Measurements from ENCODE around the gene FHOD3. TPM values are rescaled to one million over a fixed set of nuclear protein-coding genes. Genes with fewer than 3 reads are reported as not detected.
A peak's percentile ranks its signal among the peaks of the same experiment; 100 is the strongest.
"Not testable (repeated sequence)": the region's sequence is repeated elsewhere in the genome, so short reads cannot be mapped to it uniquely, and the experiment has no call there.

Gene FHOD3
- total RNA-seq, 1 donor = 3.0 TPM

DNA sequence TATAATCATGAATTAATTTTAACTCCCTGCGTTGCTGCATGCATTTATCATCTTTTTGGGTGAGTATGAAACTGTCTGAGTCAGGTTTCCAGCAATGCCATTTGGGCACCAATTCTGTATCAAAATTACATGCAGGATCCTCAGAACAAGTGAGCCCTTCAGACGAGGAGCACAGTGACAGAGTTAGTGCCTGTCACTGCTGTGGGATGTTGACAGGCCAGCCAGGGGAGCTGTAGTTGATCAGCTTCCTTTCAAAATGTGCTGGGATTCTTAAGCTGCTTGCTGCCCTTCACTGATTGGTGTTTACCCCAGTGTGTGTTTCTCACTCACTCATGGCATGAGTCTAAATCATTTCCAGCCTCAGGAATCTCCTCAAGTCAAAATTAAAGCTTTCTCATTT is 422.1 kb downstream of the FHOD3 start:
- DNase-seq (ENCODE audit: low read depth) = no peak
- TF ChIP-seq, protein P1, sequence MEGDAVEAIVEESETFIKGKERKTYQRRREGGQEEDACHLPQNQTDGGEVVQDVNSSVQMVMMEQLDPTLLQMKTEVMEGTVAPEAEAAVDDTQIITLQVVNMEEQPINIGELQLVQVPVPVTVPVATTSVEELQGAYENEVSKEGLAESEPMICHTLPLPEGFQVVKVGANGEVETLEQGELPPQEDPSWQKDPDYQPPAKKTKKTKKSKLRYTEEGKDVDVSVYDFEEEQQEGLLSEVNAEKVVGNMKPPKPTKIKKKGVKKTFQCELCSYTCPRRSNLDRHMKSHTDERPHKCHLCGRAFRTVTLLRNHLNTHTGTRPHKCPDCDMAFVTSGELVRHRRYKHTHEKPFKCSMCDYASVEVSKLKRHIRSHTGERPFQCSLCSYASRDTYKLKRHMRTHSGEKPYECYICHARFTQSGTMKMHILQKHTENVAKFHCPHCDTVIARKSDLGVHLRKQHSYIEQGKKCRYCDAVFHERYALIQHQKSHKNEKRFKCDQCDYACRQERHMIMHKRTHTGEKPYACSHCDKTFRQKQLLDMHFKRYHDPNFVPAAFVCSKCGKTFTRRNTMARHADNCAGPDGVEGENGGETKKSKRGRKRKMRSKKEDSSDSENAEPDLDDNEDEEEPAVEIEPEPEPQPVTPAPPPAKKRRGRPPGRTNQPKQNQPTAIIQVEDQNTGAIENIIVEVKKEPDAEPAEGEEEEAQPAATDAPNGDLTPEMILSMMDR (IDR thresholded peaks at IDR 0.05; ENCODE audit: insufficient read depth, low read length) = no peak
- H3K4me3 ChIP-seq (ENCODE audit: low read depth, low read length) = no peak overlapping the region

DNA sequence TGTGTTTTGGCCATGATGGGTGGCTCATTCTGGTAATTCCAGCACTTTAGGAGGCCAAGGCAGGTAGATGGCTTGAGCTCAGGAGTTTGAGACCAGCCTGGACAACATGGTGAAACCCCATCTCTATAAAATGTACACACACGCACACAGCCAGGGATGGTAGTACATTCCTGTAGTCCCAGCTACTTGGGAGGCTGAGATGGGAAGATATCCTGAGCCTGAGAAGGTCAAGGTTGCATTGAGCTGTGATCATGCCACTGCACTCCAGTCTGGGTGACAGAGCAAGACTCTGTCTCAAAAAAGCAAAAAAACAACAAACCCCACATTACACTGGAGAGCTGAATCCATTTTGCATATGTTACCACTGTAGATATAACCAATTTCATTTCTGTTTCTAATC is 423.8 kb downstream of the FHOD3 start:
- not testable (repeated sequence) for H3K4me3 ChIP-seq (ENCODE audit: low read depth, low read length); DNase-seq (ENCODE audit: low read depth)

DNA sequence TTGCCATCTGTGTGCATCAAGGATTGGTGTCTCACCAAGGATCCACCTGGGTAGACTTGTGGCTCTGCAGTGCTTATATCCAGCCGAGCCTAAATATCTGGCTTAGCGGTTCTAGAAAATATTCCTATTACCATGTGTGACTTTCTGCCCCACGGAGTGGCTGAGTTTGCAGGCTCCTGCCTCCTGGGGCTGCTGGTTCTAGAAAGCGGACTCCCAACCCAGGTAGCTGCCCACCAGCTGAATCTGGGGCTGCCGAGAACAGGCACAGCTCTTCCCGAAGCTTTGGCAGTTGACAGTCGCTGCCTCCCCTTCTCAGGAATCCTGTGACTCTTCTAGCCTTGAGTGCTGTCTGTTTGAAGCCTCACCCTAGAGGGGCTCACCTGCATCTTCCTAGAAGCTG is 426.7 kb downstream of the FHOD3 start:
- no peak for DNase-seq (ENCODE audit: low read depth)
- peak overlapping the region; percentile 25 for H3K4me3 ChIP-seq (ENCODE audit: low read depth, low read length)
- TF ChIP-seq, protein P1 (IDR thresholded peaks at IDR 0.05; ENCODE audit: insufficient read depth, low read length) = no peak

- TF ChIP-seq, protein P1 (IDR thresholded peaks at IDR 0.05; ENCODE audit: insufficient read depth, low read length) = no peak
- H3K4me3 ChIP-seq (ENCODE audit: low read depth, low read length) = peak overlapping the region; percentile 25
- DNase-seq (ENCODE audit: low read depth) = peak; percentile 61
Observed at GRCh38 chr18:36724591-36725001, 427.1 kb downstream of the FHOD3 start.

- TF ChIP-seq, protein P1 (IDR thresholded peaks at IDR 0.05; ENCODE audit: insufficient read depth, low read length) = no peak
- DNase-seq (ENCODE audit: low read depth) = no peak
- no peak overlapping the region for H3K4me3 ChIP-seq (ENCODE audit: low read depth, low read length)
Observed at GRCh38 chr18:36728345-36728744, 430.8 kb downstream of the FHOD3 start.

- no peak overlapping the region for H3K4me3 ChIP-seq (ENCODE audit: low read depth, low read length)
- TF ChIP-seq, protein P1 (IDR thresholded peaks at IDR 0.05; ENCODE audit: insufficient read depth, low read length) = no peak
- no peak for DNase-seq (ENCODE audit: low read depth)
Observed at GRCh38 chr18:36729197-36729596, 431.7 kb downstream of the FHOD3 start.

- no peak overlapping the region for H3K4me3 ChIP-seq (ENCODE audit: low read depth, low read length)
- TF ChIP-seq, protein P1 (IDR thresholded peaks at IDR 0.05; ENCODE audit: insufficient read depth, low read length) = no peak
- no peak for DNase-seq (ENCODE audit: low read depth)
Observed at GRCh38 chr18:36732264-36732663, 434.8 kb downstream of the FHOD3 start.
